Tongue (tissue), 2 donors: ENCODE data around the gene NUP50. TPM values are rescaled to one million over a fixed set of nuclear protein-coding genes. Genes with fewer than 3 reads are reported as not detected.

Source experiments
- DNase-seq: peaks from one replicate; pipeline ENCODE4 v3.0.0-alpha.2; 2015
- total RNA-seq: library from RNA; depleted of rRNA; stranded (reverse); fragments of >200 nt; gene quantifications from one replicate; pipeline ENCODE4 v1.2.3, GENCODE V29; 2014

The NUP50 gene
- total RNA-seq, 1 donor from 2014 or later = 49.0 TPM

GRCh38 chr22:45194686-45195085 lies 31.0 kb downstream of the NUP50 start:
- no peak for DNase-seq

GRCh38 chr22:45195616-45196015 lies 31.9 kb downstream of the NUP50 start:
- DNase-seq = no peak

DNA sequence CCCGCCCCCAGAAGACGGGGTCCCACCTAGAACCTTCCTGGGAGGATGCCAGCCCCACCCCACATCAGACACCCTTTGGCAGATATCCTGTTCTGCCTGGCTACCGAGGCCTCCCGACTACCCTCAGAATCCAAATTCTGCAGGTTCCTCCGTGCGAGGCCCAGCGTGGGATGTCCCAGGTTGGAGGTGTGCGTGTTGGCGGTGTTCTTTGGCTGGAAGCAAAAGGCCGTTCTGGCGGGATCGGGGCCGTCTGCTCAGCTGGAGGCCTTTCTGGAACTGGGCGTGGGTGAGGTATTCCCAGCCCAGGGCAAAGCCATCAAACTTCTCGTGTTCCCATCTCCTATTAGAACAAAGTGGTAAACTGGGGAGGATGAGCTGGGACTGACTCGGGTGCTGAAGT lies 32.6 kb downstream of the NUP50 start:
- no peak for DNase-seq

GRCh38 chr22:45196926-45197605 lies 33.3 kb downstream of the NUP50 start:
- DNase-seq = no peak

DNA sequence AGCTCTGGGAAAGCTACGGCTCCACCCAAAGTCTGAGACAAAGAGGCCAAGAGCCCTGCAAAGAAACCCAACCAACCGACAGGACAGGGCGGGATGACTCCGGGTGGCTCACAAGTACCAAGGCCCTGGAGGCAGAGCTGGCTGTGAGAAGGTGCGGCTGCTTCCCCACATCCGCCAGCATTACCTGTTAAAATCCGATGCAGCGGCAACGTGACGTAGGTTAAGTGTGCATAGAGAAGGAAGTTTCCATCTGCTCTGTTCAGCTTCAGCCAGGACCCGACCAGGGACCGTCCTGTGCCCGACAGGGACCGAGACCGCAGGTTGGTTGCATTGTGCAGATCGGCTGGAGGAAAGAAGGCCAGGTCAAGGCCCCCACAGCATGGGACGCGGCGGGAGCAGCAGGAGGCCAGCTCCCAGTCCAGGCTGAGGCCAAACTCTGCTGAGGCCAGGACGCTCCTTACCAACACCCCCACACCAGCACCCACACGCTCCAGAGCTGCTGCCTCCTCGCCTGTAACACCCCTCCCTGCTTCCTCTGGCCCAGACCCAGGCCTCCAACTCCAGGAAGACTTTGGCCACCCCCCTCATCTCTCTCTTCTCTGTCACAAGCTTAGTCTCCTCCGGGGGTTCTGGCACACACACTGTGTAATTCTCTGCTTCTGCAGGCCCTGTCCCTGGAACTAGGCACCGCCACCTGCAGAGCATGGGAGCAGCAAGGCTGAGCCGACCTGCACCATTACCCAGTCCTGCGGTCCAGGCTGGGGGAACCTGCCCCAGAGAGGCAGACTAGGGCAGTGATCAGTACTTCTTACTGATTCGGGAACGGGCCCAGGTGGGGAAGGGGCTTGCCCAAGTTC lies 34.1 kb downstream of the NUP50 start:
- peak; percentile 42 for DNase-seq

- no peak for DNase-seq
These were observed 34.7 kb downstream of the NUP50 start for GRCh38 chr22:45198463-45198795.

- no peak for DNase-seq
These were observed 36.0 kb downstream of the NUP50 start for GRCh38 chr22:45199723-45200122.

GRCh38 chr22:45200230-45200629 lies 36.5 kb downstream of the NUP50 start:
- no peak for DNase-seq

DNA sequence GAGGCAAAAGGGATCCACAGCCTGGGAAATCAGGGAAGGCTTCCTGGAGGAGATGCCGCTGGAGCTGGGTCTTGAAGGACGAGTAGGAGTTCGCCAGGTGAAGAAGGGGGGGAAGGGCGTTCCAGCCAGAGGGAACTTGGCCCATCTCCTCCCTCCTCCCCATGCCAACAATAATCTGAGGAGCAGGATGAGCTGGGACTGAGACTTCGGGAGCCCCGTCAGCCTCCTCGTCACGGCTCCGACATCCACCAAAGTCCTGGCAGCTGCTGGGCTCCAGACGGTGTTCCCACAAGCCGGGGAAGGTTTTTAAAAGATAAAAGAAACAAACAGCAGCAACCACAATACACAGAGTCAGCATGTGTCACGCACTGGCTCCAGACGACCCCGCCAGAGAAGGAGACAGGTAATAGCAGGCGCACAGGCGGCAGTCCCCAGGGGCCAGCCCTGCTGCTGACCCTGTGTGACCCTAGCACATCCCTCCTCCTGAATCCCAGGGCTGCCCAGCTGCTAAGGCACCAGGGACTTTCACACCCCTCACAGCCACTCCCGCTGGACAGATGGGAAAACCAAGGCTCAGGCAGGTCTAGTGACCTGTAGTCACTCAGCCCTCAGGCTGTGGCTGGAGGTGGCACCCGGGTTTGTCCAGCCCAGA lies 37.3 kb downstream of the NUP50 start:
- DNase-seq = no peak

DNA sequence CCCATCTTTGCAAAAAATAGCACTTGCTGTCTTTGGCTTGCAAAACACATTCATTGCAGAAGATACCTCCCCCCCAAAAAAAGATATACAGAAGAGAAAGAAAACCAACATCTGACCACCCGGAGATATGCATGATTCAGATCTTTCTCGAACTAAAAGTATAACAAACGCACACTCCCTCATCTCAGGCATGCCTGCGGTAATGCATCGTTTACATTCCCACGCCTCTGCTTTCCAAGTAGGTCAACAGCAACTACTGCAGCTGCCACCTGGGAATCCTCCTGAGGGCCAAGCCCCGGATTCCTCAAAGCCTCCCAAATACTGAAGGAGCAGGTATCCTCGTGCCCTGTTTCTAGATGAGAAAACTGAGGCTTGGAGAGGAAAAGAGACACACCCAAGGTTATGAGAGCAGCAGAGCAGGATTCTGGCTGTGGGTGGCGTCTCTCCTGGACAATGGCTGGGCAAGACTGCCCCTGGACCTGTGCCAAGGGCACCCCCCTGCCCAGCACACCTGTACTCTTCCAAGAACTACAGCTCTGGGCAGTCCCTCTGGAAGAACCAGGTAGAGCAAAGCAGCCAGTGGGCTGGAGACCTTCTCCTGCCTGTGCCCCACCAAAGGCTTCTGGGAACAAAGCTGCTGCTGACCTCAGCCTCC lies 38.1 kb downstream of the NUP50 start:
- DNase-seq = peak; percentile 44

DNA sequence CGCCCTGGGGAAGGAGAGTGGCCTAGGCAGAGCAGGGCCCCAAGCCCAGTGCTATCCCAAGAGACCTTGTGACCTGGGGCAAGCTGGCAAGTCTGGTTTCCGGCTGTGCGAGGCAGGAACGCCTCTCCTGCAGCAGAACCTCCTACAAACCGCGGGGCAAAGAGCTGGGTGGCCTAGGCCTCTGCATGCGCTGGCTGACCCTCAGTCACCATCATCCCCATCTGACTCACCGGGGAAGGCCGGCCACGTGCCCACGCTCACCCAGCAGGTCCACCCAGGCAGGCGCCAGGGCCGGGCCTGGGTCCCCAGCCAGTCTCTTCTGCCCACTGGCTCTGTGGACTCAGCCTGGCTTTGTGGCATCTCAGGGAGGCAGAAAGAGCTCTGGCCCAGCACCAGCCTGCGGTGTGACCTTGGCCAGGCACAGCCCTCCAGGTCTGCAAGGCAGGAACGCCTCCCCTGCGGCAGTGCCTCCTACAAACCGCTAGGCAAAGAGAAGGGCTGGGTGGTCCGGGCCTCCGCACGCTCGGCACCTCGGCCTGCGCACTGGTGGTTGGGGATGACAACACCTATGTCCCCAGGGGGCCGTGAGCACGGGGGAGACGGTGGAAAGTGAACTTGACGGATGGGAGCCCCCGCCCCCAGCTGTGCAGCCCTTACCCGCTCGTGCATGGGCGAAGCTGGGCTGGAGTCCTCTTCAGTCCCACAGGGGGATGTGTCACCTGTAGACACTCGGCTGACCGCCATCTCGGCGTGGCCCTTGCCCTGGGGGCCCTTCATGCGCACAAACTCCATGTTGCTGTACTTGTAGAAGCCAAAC lies 38.8 kb downstream of the NUP50 start:
- DNase-seq = no peak

DNA sequence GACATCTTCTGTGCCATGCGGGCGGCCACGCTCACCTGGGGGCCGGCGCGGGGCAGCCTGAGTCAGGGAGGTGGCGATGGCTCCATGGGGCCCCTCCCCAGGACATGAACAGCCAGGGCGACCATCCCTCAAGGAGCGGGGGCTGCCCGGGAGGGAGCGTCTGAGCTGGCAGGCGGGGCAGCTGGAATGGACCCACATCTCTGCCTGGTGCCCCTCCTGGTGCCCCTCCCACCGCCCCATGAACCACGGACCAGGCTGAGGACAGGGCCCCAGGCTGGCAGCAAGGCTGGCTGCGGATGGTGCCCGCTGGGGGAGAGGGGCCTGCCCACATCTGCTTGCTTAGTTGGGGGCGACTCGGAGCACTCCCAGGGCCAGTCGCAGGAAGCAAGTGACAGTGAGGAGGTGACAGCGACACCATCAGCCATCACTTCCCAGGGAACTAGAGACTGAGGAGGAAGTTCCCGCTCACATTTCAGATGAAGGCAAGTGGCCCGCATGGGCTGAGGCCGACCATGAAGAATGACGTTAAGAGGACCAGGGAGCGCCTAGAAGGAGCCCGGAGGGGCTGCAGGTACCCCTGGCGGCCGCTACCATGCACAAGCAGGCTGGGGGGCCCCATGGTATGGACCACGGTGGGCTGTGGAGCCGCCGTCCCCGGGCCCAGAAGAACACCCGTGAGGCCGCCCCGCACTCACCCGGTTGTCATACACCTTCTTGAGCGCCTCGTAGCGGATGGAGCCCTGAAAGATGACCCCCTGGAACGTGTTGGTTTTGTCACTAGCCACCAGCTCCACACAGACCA lies 39.6 kb downstream of the NUP50 start:
- DNase-seq = no peak

- no peak for DNase-seq
These were observed 40.5 kb downstream of the NUP50 start for GRCh38 chr22:45204241-45204640.

DNA sequence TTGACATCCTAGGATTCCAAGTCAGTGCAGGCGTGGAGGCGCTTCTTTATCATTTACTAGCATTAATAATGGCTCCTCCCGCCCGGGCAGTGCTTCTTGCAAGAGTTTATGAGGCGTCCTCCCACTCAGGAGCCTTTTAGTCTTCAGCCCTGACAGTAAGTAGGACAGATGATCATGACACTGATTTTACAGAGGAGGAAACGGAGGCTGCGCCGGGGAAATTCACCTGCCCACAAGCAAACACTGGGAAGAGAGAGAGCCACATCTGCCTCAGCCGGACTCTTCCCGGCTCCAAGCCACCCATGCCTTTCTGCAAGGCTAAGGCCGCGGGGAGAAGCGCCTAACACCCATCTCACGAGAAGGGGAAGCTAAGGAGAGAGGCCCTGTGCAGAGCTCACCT lies 41.1 kb downstream of the NUP50 start:
- DNase-seq = no peak

DNA sequence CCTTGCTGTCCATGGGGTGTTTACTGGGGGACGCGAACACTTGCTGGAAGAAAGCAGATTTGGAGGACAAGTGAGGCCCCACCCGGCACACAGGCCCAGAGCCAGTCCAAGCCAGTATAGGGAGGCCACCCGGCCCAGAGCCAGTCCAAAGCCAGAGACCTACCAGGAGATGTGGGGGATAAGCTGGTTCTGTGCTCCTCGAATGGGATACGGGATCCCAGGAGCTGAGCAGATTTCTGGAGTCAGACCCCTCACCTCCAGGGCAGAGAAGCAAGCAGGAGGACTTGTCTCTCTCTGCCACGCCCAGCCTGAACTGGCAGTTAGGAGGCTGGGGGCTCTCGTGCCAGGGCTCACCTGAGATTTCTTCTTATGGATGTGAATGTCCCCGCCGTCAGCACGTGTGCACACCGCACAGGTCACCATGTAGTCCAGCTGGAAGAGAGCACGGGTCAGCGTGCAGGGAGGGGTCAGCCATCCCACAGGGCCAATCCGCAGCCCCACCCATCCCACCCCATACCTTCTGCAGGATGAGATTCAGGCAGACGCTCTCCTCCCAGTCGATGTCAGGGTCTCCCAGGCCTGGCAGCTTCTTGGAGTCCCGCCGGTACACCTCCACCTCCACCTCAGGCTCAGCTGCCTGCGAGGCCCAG lies 41.7 kb downstream of the NUP50 start:
- no peak for DNase-seq

- no peak for DNase-seq
These were observed 42.5 kb downstream of the NUP50 start for GRCh38 chr22:45206233-45206632.

DNA sequence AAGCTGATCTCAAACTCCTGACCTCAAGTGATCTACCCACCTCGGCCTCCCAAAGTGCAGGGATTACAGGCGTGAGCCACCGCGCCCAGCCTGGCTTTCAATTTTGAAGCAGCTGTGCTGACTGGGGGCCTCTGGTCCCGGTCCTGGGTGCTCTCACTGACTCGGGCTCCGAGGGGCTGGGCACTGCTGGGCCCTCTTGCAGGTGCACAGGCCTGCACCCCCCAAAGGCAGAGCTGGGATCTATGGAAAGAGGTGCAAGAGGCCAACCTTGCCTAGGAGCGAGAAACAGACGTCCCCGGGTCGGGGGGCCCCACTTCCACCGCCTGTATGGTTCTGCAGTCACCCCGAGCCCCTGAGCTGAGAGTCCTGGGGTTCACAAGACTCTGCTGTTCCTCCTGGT lies 43.8 kb downstream of the NUP50 start:
- no peak for DNase-seq

DNA sequence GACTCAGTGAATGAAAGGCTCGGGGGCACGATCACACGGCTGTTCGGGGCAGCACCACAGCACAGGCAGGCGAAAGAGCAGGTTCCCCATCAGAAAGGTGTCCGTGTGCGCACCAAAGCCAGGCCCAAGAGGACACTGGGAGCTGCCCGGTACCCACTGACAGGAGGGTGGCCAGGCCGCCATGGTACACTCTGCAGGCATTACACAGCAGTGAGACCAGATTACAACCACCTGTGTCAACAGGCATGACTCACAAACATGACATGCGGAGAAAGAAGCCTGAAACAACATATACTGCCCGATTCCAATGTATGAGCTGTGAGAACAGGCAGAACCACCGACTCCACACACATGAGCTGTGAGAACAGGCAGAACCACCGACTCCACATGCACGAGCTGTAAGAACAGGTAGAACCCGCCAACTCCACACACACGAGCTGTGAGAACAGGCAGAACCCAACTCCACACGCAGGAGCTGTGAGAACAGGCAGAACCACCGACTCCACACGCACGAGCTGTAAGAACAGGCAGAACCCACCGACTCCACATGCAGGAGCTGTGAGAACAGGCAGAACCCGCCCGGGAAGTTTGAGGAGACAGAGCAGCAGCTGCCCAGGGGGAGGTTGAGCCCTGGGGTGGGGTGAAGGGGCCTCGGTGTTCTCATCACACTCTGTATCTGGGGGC lies 44.4 kb downstream of the NUP50 start:
- DNase-seq = peak; percentile 46

DNA sequence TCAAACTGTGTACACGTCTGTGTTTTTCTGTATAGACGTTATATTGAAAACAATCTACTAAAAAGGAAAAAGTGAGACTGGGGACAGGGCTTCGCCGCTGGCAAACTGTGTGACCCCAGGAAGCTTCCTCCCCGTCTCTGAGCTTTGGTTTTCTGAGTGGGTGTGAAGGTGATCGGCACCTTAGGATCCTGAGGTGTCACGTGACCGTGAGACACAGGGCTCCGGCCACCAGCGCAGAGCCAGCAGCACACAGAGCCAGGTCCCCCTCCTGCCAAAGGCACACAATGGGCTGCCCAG lies 44.9 kb downstream of the NUP50 start:
- DNase-seq = no peak
